ENCODE results near the gene SNRNP48.
A peak's percentile ranks its signal among the peaks of the same experiment; 100 is the strongest.

Gene SNRNP48

GRCh38 chr6:7604003-7604402, 14.0 kb downstream of the SNRNP48 start:
- no peak for DNase-seq

GRCh38 chr6:7604506-7604905, 14.5 kb downstream of the SNRNP48 start:
- DNase-seq, result no peak

DNA sequence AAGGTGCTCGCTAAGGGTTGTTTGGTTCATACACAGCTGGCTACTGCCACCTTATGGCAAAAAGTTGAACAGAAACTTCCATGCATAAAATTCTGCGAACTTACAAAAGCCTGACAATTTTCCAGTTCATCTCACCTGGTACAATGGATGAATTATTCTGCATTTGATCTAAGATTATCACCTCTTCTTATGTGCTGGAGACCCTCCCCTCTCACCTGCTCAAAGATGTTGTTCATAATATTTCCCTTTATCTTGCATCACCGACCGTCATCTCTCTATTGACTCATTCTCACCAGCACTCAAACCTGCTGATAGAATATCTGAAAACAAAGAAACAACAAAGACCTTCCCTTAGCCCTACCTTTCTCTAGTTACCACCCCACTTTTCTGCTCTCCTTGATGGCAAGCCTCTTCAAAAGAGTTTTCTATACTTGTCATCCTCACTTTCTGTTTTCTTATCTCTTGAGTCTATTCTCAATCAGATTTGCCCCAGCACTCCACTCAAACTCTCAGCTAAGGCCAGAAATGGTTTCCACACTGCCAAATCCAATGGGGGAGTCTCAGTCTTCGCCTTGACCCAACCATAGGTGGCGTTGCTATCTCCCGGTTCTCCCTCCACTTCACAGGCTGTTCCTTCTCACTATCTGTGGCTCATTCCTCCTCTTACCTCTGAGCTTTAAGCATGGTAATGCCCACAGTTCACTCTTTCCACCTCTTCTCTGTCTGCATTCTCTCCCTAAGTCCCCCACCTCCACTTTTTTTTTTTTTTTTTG, 25.8 kb downstream of the SNRNP48 start:
- peak in 1 of 2 experiments; percentile 33 for DNase-seq

DNA sequence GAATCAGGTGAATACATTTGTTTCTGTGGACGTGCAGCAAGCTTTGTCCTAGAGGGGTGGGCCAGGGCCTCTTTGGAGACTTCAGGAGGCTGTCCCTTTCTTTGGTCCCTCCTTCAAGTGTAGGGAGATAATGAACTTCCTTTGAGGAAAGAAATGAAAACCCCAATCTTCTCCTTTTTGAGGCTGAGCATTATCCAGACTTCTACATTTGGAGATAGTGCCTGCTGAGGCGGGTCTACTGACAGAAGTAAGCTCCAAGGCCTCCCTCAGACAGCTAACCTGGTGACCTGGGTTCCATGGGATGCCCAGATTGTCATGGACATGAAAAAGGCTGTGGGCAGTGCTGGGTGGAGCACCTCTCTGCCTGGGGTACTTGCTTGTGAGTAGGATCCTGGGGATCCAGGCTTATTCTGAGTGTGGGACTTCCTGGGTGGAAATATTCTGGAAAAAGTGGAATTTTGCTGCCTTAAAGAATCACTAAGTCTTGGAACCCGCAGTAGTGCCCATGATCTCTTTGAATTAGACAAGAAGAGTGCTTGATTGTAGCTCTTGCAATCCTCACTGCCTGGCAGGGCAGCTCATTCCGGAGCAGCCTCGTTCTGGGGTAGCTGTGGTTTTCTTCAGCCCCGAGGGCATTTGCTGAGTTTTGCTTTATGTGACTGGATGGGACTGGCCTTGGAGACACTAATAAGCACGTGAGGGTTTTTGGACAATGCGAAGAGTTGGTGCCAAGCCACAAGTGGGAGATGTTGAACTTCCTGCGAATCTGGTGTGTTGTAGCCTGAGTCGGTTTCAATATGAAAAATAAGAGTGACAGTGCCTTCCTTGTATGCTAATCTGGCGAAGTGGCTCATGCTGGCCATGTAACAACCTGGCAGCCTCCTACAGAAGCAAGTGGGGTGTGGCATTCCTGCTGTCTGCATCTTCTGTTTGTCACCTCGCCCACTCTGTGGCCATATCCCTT, 28.1 kb downstream of the SNRNP48 start:
- DNase-seq, result no peak

GRCh38 chr6:7621761-7622160, 31.8 kb downstream of the SNRNP48 start:
- no peak for DNase-seq

- DNase-seq, result peak; percentile 73 to 81
These were observed 35.1 kb downstream of the SNRNP48 start for GRCh38 chr6:7624796-7625710.

DNA sequence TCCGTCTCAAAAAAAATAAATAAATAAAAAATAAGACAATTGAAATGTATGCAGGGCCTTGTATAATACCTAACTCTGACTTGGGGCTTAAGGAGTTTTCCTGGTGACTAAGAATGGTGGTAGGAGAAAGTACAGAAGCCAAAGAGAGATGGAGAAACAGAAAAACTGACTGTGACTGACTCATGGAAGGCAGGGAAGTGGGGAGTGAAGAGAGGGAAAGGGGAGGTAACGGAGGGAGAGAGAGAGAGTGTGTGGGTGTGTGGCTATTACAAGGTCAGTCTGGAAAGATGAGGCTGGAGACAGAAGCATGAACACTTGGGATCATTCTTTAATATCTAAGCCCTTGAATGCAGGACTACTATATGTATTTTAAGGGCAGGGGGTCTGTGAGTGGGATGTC, 38.5 kb downstream of the SNRNP48 start:
- no peak for DNase-seq

DNA sequence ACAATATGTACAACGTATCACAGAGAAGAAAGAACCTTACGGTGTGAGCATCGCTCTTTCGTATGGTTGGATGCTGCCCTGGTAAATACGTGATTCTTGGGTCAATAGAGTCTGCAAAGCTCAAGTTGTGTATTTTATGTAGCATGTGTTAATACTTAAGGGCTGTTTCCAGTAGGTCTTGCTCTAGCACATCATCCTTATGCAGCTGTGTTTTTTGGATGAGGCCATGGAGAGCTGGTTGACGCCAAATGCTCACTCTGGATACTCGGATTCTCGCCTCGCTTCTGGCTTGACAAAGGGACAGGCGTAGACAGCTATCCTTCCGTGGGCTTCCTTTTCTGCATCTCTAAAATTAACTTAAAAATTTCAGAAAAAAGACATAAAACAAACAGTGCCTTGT, 38.9 kb downstream of the SNRNP48 start:
- no peak for DNase-seq

GRCh38 chr6:7629321-7629720, 39.3 kb downstream of the SNRNP48 start:
- DNase-seq, result no peak

- DNase-seq, result no peak
These were observed 40.8 kb downstream of the SNRNP48 start for GRCh38 chr6:7630792-7631191.

GRCh38 chr6:7631466-7631865, 41.5 kb downstream of the SNRNP48 start:
- DNase-seq, result peak in 1 of 2 experiments; percentile 41

DNA sequence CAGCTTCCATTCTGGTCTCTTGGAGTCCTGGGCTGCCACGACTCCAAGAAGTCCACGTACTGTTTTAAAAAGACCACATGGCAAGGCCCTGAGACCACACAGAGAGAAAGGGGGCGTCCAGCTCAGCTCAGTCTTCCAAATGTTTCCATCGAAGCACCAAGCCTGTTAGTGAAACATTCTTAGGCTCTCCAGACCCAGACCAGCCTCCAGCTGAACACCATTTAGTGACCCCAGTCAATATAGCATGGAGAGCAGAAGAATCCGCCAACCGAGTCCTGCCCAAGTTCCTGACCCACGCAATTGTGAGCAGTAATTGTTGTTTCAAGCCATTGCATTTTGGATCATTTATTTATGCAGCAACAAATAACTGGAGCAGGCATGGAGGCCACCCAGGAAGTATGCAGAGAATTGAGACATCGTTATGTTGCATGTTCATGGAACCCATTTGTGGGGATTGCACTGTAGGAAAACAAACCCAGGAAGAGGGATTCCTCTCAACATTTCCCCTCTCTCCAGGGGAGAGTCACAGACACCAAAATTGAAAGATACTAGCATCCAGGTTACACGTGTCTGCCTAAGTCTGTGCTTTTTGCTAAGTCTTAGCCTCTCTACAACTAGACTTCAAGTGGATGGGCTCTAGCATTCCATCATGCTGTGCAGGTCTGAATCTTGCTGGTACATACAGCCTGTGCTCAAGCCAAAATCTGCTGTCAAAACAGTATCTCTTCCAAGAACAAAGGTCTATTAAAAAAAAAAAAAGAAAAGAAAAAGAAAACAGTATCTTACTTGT, 42.7 kb downstream of the SNRNP48 start:
- no peak for DNase-seq

DNA sequence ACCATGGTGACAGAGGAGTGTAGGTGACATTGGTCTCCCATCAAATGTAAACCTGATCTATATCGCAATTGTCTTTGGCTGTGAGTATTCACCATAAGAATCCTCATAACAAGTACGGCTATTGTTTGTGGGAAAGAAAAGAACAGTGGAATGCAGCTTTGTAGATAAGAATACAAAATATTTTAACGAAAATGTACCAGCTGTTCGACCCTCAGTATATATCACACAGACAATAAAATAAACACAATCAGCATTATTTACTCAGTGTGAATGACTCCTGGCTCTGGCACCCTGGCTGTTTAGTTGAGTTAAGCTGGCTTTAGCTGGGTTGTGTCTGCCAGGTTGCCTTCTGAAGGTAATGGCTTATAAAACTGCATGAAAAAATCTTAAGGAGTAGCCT, 43.4 kb downstream of the SNRNP48 start:
- no peak for DNase-seq

DNA sequence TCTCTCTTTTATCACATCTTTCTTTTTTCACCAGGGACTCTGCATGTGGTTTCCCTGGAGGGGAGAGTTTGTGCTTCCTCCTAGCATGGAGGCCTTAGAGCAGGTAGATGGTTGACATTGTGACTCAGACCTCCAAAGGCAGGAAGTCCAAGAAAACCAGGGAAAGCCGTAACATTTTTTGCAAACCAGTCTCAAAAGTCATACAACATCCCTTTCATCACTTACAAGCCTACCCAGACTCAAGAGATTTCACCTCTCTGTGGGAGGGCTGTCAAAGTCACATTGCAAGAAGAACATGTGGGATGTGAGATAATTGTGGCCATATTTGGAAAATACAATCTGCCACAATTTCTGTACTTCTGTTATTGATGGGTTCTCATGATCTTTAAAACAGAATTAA, 46.2 kb downstream of the SNRNP48 start:
- no peak for DNase-seq

GRCh38 chr6:7637533-7637932, 47.5 kb downstream of the SNRNP48 start:
- DNase-seq, result no peak

DNA sequence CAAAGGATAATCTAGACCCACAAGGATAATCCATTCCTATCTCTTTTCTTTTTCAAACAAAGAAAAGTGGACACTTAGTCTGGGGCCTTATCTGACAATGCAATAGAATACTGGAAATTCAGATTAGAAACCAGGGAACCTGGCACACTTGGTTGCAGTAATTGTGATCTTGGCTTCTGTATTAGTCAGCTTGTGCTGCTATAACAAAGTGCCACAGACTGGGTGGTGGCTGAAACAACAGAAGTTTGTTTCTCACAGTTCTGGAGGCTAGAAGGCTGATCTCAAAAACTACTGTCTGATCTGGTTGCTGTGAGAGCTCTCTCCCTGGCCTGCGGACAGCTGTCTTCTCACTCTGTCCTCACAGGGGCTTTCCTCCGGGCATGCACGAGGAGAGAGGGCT, 49.4 kb downstream of the SNRNP48 start:
- DNase-seq, result no peak

- DNase-seq, result no peak
These were observed 50.0 kb downstream of the SNRNP48 start for GRCh38 chr6:7640016-7640415.

DNA sequence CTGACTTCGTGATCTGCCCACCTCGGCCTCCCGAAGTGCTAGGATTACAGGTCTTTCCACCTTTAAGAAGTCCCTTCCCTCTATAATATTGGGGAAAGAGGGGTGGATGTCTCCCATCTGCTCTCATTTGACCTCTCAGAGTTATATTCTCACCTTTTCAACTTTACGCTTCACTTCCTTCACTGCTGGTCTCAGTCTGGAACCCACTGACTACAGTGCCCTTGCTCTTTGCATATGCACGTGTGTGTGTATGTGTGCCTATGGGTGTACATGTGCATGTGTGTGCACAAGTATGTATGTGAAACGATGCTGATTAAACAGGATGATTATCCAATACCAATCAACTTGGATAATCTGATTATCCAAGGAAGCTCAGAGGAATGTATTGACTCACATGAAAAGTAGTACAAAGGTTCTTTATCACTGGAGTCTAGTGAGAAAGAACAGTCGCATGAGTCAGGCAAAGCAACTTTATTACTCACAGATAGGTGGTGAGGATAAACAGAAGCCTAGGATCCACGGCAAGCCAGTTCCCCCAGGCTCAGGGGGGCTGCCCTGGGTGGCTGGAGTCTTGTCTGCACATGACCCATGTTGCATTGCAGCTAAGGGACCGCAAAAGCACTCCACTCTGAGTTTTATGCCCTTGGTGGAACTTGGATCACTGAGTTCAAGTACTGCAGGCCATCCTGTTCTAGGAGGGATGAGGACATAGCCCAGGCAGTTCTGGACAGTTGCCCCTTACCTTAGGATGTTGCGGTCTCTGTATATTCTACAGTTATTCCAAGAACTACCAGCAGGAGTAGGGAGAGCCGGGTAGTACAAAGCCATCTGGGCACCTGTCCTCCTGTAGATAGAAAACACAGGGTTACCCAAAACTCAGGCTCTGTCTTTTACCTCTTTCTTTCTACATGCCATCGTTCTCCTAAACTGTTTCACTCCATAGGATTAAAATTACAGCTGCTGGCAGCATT, 50.9 kb downstream of the SNRNP48 start:
- DNase-seq, result no peak

DNA sequence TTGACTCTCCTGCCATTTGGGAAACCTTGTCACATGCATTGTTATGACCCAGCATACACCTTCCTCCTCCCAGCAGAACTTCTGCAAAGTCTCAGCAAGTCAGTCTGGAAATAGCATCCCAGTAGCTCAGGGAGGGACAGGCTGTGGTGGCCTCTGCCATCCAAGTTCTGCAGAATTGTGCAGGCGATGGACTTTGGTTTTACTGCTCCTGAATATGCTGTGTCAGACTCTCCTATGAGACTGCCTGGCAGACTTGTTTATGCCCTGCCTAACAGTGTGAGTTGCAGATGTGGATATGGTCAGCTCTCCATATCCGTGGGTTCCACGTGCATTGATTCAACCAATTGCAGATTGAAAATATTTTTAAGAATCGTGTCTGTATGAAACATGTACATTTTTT, 52.8 kb downstream of the SNRNP48 start:
- DNase-seq, result no peak

DNA sequence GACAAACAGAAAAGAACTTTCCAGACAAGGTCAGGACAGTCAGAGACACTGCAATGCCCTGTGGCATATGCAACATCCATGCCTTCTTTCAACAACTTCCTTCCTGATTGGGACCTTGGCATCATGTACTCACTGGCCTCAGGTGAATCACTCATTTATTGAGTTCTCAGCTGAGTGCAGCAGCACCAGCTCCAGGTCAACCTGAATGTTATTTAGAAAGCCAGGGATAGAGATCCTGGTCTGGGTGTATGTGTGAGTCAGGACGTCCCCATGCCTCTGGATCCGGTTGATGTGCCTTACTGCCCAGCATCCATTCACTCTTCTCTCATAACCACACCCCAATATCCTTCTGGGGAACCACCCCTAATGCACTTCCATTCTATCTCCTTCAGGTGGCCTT, 54.4 kb downstream of the SNRNP48 start:
- DNase-seq, result no peak

DNA sequence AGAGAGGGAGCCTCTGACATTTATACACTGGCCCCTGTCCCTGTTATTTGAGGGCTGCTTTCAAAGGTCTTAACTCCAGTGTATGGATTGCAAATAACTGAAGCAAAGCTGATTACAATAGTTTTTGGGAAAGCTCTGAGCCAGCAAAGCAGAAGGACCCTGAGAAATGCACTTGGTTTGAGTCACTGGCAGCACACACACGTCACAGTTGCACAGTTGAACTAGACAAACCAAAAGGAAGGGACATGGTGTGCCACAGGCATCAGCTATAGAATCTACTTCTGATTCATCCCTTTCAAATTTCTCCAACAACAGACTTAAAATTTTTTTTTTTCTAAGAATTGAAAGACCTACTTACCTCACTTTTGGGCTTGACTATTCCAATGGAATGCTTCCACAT, 56.4 kb downstream of the SNRNP48 start:
- no peak for DNase-seq
